H1 (cell line): ENCODE measurements around the gene TMED9. TPM values are rescaled to one million over a fixed set of nuclear protein-coding genes. Genes with fewer than 3 reads are reported as not detected.

Experiments
- ATF3 ChIP-seq: IDR thresholded peaks from 2 replicates; pipeline ENCODE4 v1.6.1; 2011; ENCODE audit warnings: low read depth, mild to moderate bottlenecking, low read length; ENCODE audit not compliant: insufficient read depth
- CHD1 ChIP-seq: IDR thresholded peaks from 2 replicates; pipeline ENCODE4 v1.6.1; 2012; ENCODE audit warnings: low read depth, low read length, improper control_type of control experiment
- CHD7 ChIP-seq: fragments of 300-600 bp; sonication (generic); IDR thresholded peaks from 2 replicates; pipeline ENCODE4 v1.7.1; 2012; ENCODE audit warnings: low read length, moderate library complexity, mild to moderate bottlenecking, inconsistent platforms; ENCODE audit not compliant: insufficient replicate concordance
- GABPA ChIP-seq: IDR thresholded peaks from 2 replicates; pipeline ENCODE4 v1.6.1; 2011; ENCODE audit warnings: mild to moderate bottlenecking, low read length, moderate library complexity, borderline replicate concordance; ENCODE audit not compliant: insufficient read depth
- RAD21 ChIP-seq, 2 experiments: IDR thresholded peaks in 1 of 2; conservative IDR thresholded peaks in 1 of 2; 2 replicates each; pipeline ENCODE4 v1.6.1; 2011; ENCODE audit warnings: low read depth in 2 of 2, low read length in 2 of 2, improper control_type of control experiment in 1 of 2, inconsistent platforms in 1 of 2, mild to moderate bottlenecking in 1 of 2, moderate library complexity in 1 of 2
- polyA plus RNA-seq, 7 experiments: library from polyadenylated mRNA; depleted of rRNA in 3 of 7; stranded (reverse) in 5 of 7; unstranded in 2 of 7; fragments of >200 nt in 5 of 7; fragments of 200-250 nt in 2 of 7; gene quantifications; 1 replicate in 5 of 7; 2 replicates in 1 of 7; 4 replicates in 1 of 7; pipeline versions ENCODE4 v1.2.1 to v1.2.3, GENCODE V29; 2011 to 2013; ENCODE audit warnings: missing spikeins in 2 of 7, mixed read lengths in 2 of 7
- total RNA-seq: library from RNA; stranded (reverse); fragmentation: NEBNext Ultra II Directional; extraction: Animal tissue kit (Norgen Biotek cat#: 25700); gene quantifications from 2 replicates; pipeline ENCODE4 v1.2.1, GENCODE V29; 2021

TMED9 gene
- total and polyA plus RNA-seq, 2 of the 8 experiments (the other 6 are each of a cell fraction or from before 2014, with no cell fraction given), result 130 to 160 TPM

DNA sequence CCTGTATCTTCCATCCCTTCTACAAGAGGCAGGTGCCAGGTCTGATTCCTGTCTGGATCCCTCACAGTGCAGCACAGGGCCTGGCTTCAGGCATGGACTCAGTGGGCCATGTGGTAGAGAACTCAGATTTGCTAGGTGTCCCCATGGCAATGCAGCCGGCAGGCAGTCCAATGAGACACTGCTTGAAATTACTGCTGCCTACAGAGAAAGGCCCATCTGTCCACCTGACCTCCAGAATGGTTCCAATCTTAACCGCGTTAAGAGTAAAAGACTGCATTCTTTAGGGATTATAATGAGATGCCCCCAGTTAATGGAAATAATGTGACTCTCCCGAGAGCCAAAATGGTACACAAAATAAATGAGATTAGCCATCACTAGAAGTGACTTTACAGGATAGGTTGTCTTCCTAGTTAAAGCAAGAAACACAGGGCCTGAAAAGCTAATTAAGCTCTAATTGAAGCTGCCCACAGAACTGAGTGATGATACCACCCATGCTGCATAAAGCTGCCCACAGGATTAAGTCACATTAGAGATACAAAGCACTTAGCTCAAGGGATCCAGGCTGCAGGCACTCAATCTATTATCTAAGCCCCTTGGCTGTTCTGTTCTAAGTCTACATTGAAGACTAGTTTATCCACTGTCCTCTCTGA lies 49.1 kb upstream of the TMED9 start (continued):
- TF ChIP-seq CHD7 (no peak), ATF3 (no peak), GABPA (no peak), CHD1 (no peak), RAD21 (IDR thresholded peaks at IDR 0.05 in 1 of 2, conservative IDR thresholded peaks at IDR 0.05 in 1 of 2; ENCODE audit: low read depth in 2 of 2, low read length in 2 of 2) (no peak)
